Colonic mucosa (tissue), 4 donors: Measurements from ENCODE around the gene MTTP. TPM values are rescaled to one million over a fixed set of nuclear protein-coding genes. Genes with fewer than 3 reads are reported as not detected.

Experiments used
- DNase-seq: peaks from one replicate; pipeline ENCODE4 v3.0.0-alpha.2; 2020
- H3K27ac ChIP-seq: fragments of 200-600 bp; one replicate; pipeline ENCODE4 v1.8.0; 2021
- H3K27me3 ChIP-seq: fragments of 200-600 bp; one replicate; pipeline ENCODE4 v1.8.0; 2021
- H3K36me3 ChIP-seq: fragments of 200-600 bp; one replicate; pipeline ENCODE4 v1.8.0; 2021
- H3K4me1 ChIP-seq: fragments of 200-600 bp; one replicate; pipeline ENCODE4 v1.8.0; 2021; ENCODE audit warnings: mild to moderate bottlenecking
- H3K4me3 ChIP-seq: fragments of 200-600 bp; one replicate; pipeline ENCODE4 v1.8.0; 2021
- H3K9ac ChIP-seq, 2 donors: one replicate each; pipeline ENCODE4 v1.7.0; 2013; ENCODE audit warnings: control low read depth in 2 of 2, low read depth in 2 of 2, low read length in 2 of 2
- H3K9me3 ChIP-seq: fragments of 200-600 bp; one replicate; pipeline ENCODE4 v1.8.0; 2021
- CTCF ChIP-seq: fragments of 200-600 bp; IDR thresholded peaks from one replicate; pipeline ENCODE4 v1.8.0; 2022; ENCODE audit warnings: antibody characterized with exemption, mild to moderate bottlenecking
- intact Hi-C: fragments of 100-400 bp; cut with DNase I; formaldehyde crosslinking; loops from one replicate; pipeline ENCODE4 v1.14.1; 2022
- total RNA-seq, 2 donors: library from RNA; stranded (reverse); fragmentation: NEBNext Ultra II Directional in 1 of 2; extraction: Animal tissue kit (Norgen Biotek cat#: 25700) in 1 of 2; gene quantifications; one replicate each; pipeline ENCODE4 v1.2.1, GENCODE V29; 2021
- donor health status: healthy.
- donor health status: DM: no; HTN: no; CAD: no.
- donor health status: DM: no; HTN: no; CAD: no.

The MTTP gene
- total RNA-seq, 2 donors from 2014 or later, result 0.69 to 1.3 TPM

GRCh38 chr4:99630857-99631360, 56.3 kb downstream of the MTTP start:
- no peak overlapping the region for H3K27ac ChIP-seq
- no peak for DNase-seq
- no peak for TF ChIP-seq CTCF

GRCh38 chr4:99633772-99634171, 59.1 kb downstream of the MTTP start:
- TF ChIP-seq CTCF, result no peak
- no peak overlapping the region for H3K4me3 ChIP-seq
- intact Hi-C loops, result no loop called here
- no peak overlapping the region for H3K27ac ChIP-seq
- DNase-seq, result no peak
- H3K4me1 ChIP-seq, result no peaks in the 10 kb centered on the region
- no peaks in the 10 kb centered on the region for H3K36me3 ChIP-seq
- H3K9me3 ChIP-seq, result no peaks in the 10 kb centered on the region
- H3K27me3 ChIP-seq, result no peaks in the 10 kb centered on the region
- H3K9ac ChIP-seq, result no peak overlapping the region

More at GRCh38 chr4:99630857-99631360, 56.3 kb downstream of the MTTP start:
- no peaks in the 10 kb centered on the region for H3K36me3 ChIP-seq
- intact Hi-C loops, result no loop called here
- H3K27me3 ChIP-seq, result no peaks in the 10 kb centered on the region
- no peak overlapping the region for H3K9ac ChIP-seq
- no peaks in the 10 kb centered on the region for H3K4me1 ChIP-seq
- H3K4me3 ChIP-seq, result no peak overlapping the region
- H3K9me3 ChIP-seq, result no peaks in the 10 kb centered on the region

GRCh38 chr4:99634742-99635360, 60.2 kb downstream of the MTTP start:
- Histone ChIP-seq H3K4me3 (no peak overlapping the region), H3K9me3 (no peaks in the 10 kb centered on the region), H3K27me3 (no peaks in the 10 kb centered on the region), H3K4me1 (no peaks in the 10 kb centered on the region), H3K36me3 (no peaks in the 10 kb centered on the region), H3K27ac (no peak overlapping the region), H3K9ac (no peak overlapping the region)
- intact Hi-C loops, result no loop called here
- DNase-seq, result no peak
- no peak for TF ChIP-seq CTCF

GRCh38 chr4:99635601-99636000, 61.0 kb downstream of the MTTP start:
- H3K9ac ChIP-seq, result no peak overlapping the region
- TF ChIP-seq CTCF, result no peak
- no peaks in the 10 kb centered on the region for H3K4me1 ChIP-seq
- H3K27me3 ChIP-seq, result no peaks in the 10 kb centered on the region
- H3K4me3 ChIP-seq, result no peak overlapping the region
- intact Hi-C loops, result no loop called here
- H3K27ac ChIP-seq, result no peak overlapping the region
- no peaks in the 10 kb centered on the region for H3K36me3 ChIP-seq
- no peak for DNase-seq
- no peaks in the 10 kb centered on the region for H3K9me3 ChIP-seq

- no peak overlapping the region for H3K27ac ChIP-seq
Measured at GRCh38 chr4:99636422-99636821, 61.8 kb downstream of the MTTP start.

More at GRCh38 chr4:99636422-99636821, 61.8 kb downstream of the MTTP start:
- no peak overlapping the region for H3K9ac ChIP-seq
- intact Hi-C loops, result no loop called here
- H3K4me1 ChIP-seq, result no peaks in the 10 kb centered on the region
- H3K36me3 ChIP-seq, result no peaks in the 10 kb centered on the region
- no peaks in the 10 kb centered on the region for H3K27me3 ChIP-seq
- DNase-seq, result no peak
- TF ChIP-seq CTCF, result no peak
- H3K4me3 ChIP-seq, result no peak overlapping the region
- no peaks in the 10 kb centered on the region for H3K9me3 ChIP-seq
